Spleen (tissue), 11 donors: ENCODE results near the gene GBP5. TPM values are rescaled to one million over a fixed set of nuclear protein-coding genes. Genes with fewer than 3 reads are reported as not detected.

Experiments used
- DNase-seq: peaks from one replicate; pipeline ENCODE4 v3.0.0-alpha.2; 2020
- H3K27ac ChIP-seq, 8 donors: fragments of 200-600 bp; sonication (generic) in 7 of 8; 1 replicate in 4 of 8; 2 replicates in 4 of 8; pipeline versions ENCODE4 v1.5.0 to v1.8.0; 2016 to 2021; ENCODE audit warnings: inconsistent platforms in 4 of 8, mild to moderate bottlenecking in 4 of 8, moderate library complexity in 1 of 8
- H3K27me3 ChIP-seq, 7 donors: fragments of 200-600 bp; sonication (generic) in 6 of 7; replicated peaks in 1 of 7; 1 replicate in 4 of 7; 2 replicates in 3 of 7; pipeline versions ENCODE4 v1.5.0 to v1.8.0; 2016 to 2021; ENCODE audit warnings: inconsistent platforms in 3 of 7, mild to moderate bottlenecking in 1 of 7
- H3K36me3 ChIP-seq, 6 donors: fragments of 200-600 bp; sonication (generic) in 5 of 6; 1 replicate in 4 of 6; 2 replicates in 2 of 6; pipeline versions ENCODE4 v1.5.0 to v1.8.0; 2016 to 2021; ENCODE audit warnings: inconsistent platforms in 2 of 6
- H3K4me1 ChIP-seq, 6 donors: fragments of 200-600 bp; sonication (generic) in 5 of 6; 1 replicate in 3 of 6; 2 replicates in 3 of 6; pipeline versions ENCODE4 v1.5.0 to v1.8.0; 2016 to 2021; ENCODE audit warnings: inconsistent platforms in 3 of 6
- H3K4me3 ChIP-seq, 8 donors: fragments of 200-600 bp; sonication (generic) in 7 of 8; 1 replicate in 4 of 8; 2 replicates in 4 of 8; pipeline versions ENCODE4 v1.5.0 to v1.8.0; 2016 to 2021; ENCODE audit warnings: inconsistent platforms in 4 of 8, mild to moderate bottlenecking in 4 of 8, moderate library complexity in 2 of 8
- H3K9me3 ChIP-seq, 8 donors: fragments of 200-600 bp; sonication (generic) in 7 of 8; 1 replicate in 4 of 8; 2 replicates in 4 of 8; pipeline versions ENCODE4 v1.5.0 to v1.8.0; 2016 to 2021; ENCODE audit warnings: inconsistent platforms in 4 of 8
- POLR2A ChIP-seq, 3 donors: fragments of 450-650 bp; IDR thresholded peaks; one replicate each; pipeline ENCODE4 v1.5.1; 2017; ENCODE audit warnings: antibody characterized with exemption in 3 of 3, mild to moderate bottlenecking in 1 of 3
- POLR2AphosphoS5 ChIP-seq, 3 donors: sonication (generic); formaldehyde crosslinking; IDR thresholded peaks; one replicate each; pipeline ENCODE4 v1.5.1; 2017; ENCODE audit warnings: antibody characterized with exemption in 3 of 3
- WGBS, 5 donors: extraction: QIAGEN DNeasy Blood & Tissue Kit in 3 of 5; methylation state at CpG; one replicate each; pipeline versions ENCODE4 v1.1.5 to v1.1.7; 2013 to 2018; 5-methylcytosine and 5-hydroxymethylcytosine counted together
- intact Hi-C: fragments of 100-400 bp; cut with DNase I; formaldehyde crosslinking; loops from one replicate; pipeline ENCODE4 v1.15.0; 2023; ENCODE audit warnings: low total_unique reads
- polyA plus RNA-seq, 3 donors: library from polyadenylated mRNA; stranded (reverse); fragments of 200-250 nt; gene quantifications; one replicate each; pipeline ENCODE4 v1.2.1, GENCODE V29; 2013
- total RNA-seq, 7 donors: library from RNA; depleted of rRNA in 3 of 7; stranded (reverse); fragments of >200 nt in 3 of 7; fragmentation: NEBNext Ultra II Directional in 4 of 7; extraction: Animal tissue kit (Norgen Biotek cat#: 25700) in 4 of 7; gene quantifications; one replicate each; pipeline versions ENCODE4 v1.1.0 to v1.2.1, GENCODE V29; 2016 to 2021
- TF ChIP-seq, protein P1 (sequence below), 11 experiments: fragments of 200-600 bp in 7 of 11; fragments of 450-650 bp in 4 of 11; sonication (generic) in 4 of 11; IDR thresholded peaks in 8 of 11; conservative IDR thresholded peaks in 3 of 11; 1 replicate in 7 of 11; 2 replicates in 4 of 11; pipeline versions ENCODE4 v1.4.0 to v1.8.0; 2016 to 2021; ENCODE audit warnings: antibody characterized with exemption in 11 of 11, inconsistent platforms in 4 of 11, mild to moderate bottlenecking in 1 of 11
- donor health status: healthy with polysubstance abuse.
- donor health status: DM: no; HTN: no; CAD: no; lungs with moderate emphysema.
- donor health status: DM: no; HTN: no; CAD: no.
- donor health status: Bipolar disorder and iron deficiency.
- donor health status: healthy.
- donor health status: DM: no; HTN: no; CAD: no.
- donor health status: DM: yes; HTN: yes; CAD: no.

The GBP5 gene
- total and polyA plus RNA-seq, 10 donors = 11.3 to 94.5 (median 50.6) TPM

DNA sequence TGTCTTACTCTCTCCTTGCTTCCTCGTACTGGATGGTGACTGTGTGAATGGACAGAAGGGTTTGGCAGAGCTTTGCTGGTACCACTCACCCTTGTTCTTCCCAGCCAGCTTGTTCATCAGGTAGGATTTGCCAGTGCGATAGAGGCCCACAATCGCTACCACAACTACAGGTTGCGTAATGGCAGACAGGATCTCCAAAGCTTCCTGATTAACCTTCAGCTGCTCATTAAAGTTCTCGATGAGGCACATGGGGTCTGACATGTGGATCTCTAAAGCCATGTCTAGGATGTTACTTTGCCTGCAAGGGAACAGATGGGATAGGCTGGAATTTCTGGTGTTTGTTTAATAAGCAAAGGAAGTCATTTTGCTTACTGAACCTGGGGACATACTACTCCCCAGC is 3.4 kb downstream of the GBP5 start:
- TF ChIP-seq POLR2AphosphoS5 (IDR thresholded peaks at IDR 0.05) (no peak), POLR2A (IDR thresholded peaks at IDR 0.05) (no peak)
- TF ChIP-seq, protein P1, sequence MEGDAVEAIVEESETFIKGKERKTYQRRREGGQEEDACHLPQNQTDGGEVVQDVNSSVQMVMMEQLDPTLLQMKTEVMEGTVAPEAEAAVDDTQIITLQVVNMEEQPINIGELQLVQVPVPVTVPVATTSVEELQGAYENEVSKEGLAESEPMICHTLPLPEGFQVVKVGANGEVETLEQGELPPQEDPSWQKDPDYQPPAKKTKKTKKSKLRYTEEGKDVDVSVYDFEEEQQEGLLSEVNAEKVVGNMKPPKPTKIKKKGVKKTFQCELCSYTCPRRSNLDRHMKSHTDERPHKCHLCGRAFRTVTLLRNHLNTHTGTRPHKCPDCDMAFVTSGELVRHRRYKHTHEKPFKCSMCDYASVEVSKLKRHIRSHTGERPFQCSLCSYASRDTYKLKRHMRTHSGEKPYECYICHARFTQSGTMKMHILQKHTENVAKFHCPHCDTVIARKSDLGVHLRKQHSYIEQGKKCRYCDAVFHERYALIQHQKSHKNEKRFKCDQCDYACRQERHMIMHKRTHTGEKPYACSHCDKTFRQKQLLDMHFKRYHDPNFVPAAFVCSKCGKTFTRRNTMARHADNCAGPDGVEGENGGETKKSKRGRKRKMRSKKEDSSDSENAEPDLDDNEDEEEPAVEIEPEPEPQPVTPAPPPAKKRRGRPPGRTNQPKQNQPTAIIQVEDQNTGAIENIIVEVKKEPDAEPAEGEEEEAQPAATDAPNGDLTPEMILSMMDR (IDR thresholded peaks at IDR 0.05 in 8 of 11, conservative IDR thresholded peaks at IDR 0.05 in 3 of 11) = no peak
- peaks cover 0 to 11% (median 0%) of the 10 kb centered on the region in 8 donors for H3K9me3 ChIP-seq
- H3K4me3 ChIP-seq = peak overlapping the region in 4 of 8 donors; percentile 39 to 70 (median 48)
- peaks cover 0 to 75% (median 38%) of the 10 kb centered on the region in 6 donors for H3K4me1 ChIP-seq
- intact Hi-C loops = no loop called here
- DNase-seq = no peak
- peak overlapping the region in 4 of 8 donors; percentile 0 to 83 (median 66) for H3K27ac ChIP-seq
- H3K27me3 ChIP-seq = no peaks in the 10 kb centered on the region
- peaks cover 0 to 56% (median 25%) of the 10 kb centered on the region in 6 donors for H3K36me3 ChIP-seq
- WGBS, 5 donors = 45 to 82% (median 67%) methylated on average over 5 of the region's 5 CpGs

DNA sequence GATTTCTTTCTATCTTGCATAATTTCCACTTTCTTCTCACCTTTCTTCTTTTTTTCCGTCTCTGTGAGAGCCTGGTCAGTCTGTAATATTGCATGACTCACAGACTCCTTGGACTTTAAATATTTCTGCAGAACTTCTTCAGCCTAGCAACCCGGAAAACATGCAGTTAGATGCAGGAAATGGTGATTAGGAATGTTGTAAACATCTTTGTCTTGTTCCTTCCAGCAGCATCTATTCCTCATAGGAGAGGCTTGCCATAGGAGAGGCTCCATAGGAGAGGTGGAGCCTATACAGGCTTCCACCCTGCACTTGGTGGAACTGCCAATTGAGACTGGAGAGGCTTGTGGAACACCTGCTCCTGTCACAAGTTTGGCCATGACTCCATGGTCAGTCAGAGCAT is 10.0 kb downstream of the GBP5 start:
- Histone ChIP-seq H3K36me3 (peaks cover 0 to 82% (median 28%) of the 10 kb centered on the region in 6 donors), H3K9me3 (no peaks in the 10 kb centered on the region), H3K27ac (peak overlapping the region in 6 of 8 donors; percentile 22 to 72 (median 41)), H3K4me1 (peaks cover 12 to 87% (median 44%) of the 10 kb centered on the region in 6 donors), H3K4me3 (no peak overlapping the region), H3K27me3 (no peaks in the 10 kb centered on the region)
- TF ChIP-seq, protein P1 (IDR thresholded peaks at IDR 0.05 in 8 of 11, conservative IDR thresholded peaks at IDR 0.05 in 3 of 11) = no peak
- TF ChIP-seq POLR2A (IDR thresholded peaks at IDR 0.05) (no peak), POLR2AphosphoS5 (IDR thresholded peaks at IDR 0.05) (no peak)
- no peak for DNase-seq
- WGBS, 5 donors = 29 to 47% (median 43%) methylated on average over 2 of the region's 2 CpGs
- intact Hi-C loops = no loop called here

DNA sequence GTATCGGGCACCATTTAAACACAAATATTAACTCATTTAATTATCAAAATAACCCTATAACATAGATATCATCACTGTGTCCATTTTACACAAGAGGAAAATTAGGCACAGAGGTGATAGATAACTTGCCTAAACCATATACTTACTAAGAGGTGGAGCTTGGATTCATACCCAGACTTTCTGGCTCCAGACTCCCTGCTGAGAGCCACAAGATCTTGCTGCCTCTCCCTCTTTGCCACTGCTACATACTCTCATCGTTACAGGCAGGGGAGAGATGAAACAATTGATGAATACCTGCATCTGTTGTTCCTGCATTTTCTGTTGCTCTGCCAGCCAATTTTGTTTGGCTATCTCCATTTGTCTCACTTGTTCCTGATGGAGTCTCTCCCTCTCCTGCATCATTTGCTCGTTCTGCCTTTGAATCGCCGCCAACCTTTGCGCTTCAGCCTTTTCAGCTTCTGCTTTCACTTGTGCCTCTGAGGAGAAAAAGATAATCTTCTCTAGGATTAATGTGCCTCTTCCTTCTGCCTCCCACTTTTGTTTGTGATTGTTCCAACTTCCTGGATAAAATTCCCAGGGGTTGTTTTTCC is 10.6 kb downstream of the GBP5 start:
- no peak for DNase-seq
- peaks cover 0 to 5% (median 0%) of the 10 kb centered on the region in 8 donors for H3K9me3 ChIP-seq
- peak overlapping the region in 2 of 8 donors; percentile 8 to 43 for H3K4me3 ChIP-seq
- intact Hi-C loops = no loop called here
- TF ChIP-seq POLR2A (IDR thresholded peaks at IDR 0.05) (no peak), POLR2AphosphoS5 (IDR thresholded peaks at IDR 0.05) (peak in 1 of 3 donors; percentile 8)
- TF ChIP-seq, protein P1 (IDR thresholded peaks at IDR 0.05 in 8 of 11, conservative IDR thresholded peaks at IDR 0.05 in 3 of 11) = no peak
- H3K4me1 ChIP-seq = peaks cover 12 to 85% (median 44%) of the 10 kb centered on the region in 6 donors
- peak overlapping the region in 6 of 8 donors; percentile 22 to 72 (median 41) for H3K27ac ChIP-seq
- H3K36me3 ChIP-seq = peaks cover 0 to 80% (median 28%) of the 10 kb centered on the region in 6 donors
- whole genome bisulfite sequencing, 5 donors = 54 to 73% (median 58%) methylated on average over 6 of the region's 6 CpGs
- no peaks in the 10 kb centered on the region for H3K27me3 ChIP-seq

DNA sequence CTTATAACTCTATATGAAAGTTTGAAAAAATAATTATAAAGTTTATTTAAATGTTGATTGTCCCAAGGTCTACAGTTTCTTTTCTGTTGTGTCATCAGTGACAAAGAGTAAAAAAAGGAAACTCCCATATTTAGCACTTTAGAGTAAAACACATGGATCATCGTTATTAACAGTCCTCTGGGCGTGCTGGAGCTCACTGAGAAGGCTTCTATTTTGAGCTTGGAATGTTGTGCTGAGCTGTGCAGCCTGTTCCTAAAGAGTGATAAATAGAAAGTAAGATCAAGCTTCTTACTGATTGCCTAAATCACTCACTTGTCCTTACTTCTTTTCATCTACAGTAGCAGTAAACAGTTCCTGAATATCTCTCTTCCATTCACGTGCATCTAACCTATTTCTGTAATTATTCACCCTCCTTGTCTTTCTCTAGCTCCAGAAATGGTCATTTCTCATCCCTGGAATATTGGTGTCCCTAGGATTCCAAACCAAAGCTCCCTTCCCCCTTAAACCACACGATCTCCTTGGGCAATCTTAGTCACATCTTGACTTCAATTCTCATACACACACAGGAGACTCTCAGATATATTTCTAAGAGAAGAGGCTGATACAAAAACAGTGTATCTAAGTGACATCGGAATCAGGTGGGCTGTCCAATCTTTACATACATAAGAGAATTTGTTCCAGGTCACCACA is 11.9 kb downstream of the GBP5 start:
- WGBS, 5 donors = 54 to 69% (median 59%) methylated on average over 5 of the region's 5 CpGs
- no peaks in the 10 kb centered on the region for H3K27me3 ChIP-seq
- peaks cover 0 to 5% (median 0%) of the 10 kb centered on the region in 8 donors for H3K9me3 ChIP-seq
- peak overlapping the region in 7 of 8 donors; percentile 34 to 72 (median 62) for H3K27ac ChIP-seq
- H3K4me3 ChIP-seq = no peak overlapping the region
- peaks cover 0 to 67% (median 20%) of the 10 kb centered on the region in 6 donors for H3K36me3 ChIP-seq
- TF ChIP-seq, protein P1 (IDR thresholded peaks at IDR 0.05 in 8 of 11, conservative IDR thresholded peaks at IDR 0.05 in 3 of 11) = no peak
- TF ChIP-seq POLR2A (IDR thresholded peaks at IDR 0.05) (no peak), POLR2AphosphoS5 (IDR thresholded peaks at IDR 0.05) (no peak)
- H3K4me1 ChIP-seq = peaks cover 12 to 83% (median 44%) of the 10 kb centered on the region in 6 donors
- intact Hi-C loops = no loop called here
- no peak for DNase-seq
